GM18873 (cell line): Measurements from ENCODE around the gene DLX6.

Source experiments
- ATAC-seq: cut with Tn5 transposase; IDR thresholded peaks from one replicate; pipeline ENCODE4 v1.9.1; 2021; ENCODE audit warnings: mild to moderate bottlenecking, moderate library complexity, moderate number of reproducible peaks; ENCODE audit not compliant: unreplicated experiment, low FRiP score

The DLX6 gene

GRCh38 chr7:96995406-96996110 lies 9.8 kb upstream of the DLX6 start:
- ATAC-seq, result no peak

- no peak for ATAC-seq
These were observed 9.0 kb upstream of the DLX6 start for GRCh38 chr7:96996111-96996957.

- no peak for ATAC-seq
These were observed 8.3 kb upstream of the DLX6 start for GRCh38 chr7:96996958-96997511.

- no peak for ATAC-seq
These were observed 7.8 kb upstream of the DLX6 start for GRCh38 chr7:96997512-96998032.

GRCh38 chr7:96998333-96998732 lies 7.0 kb upstream of the DLX6 start:
- ATAC-seq, result no peak

- ATAC-seq, result no peak
These were observed 6.6 kb upstream of the DLX6 start for GRCh38 chr7:96998744-96999143.

- no peak for ATAC-seq
These were observed 4.1 kb upstream of the DLX6 start for GRCh38 chr7:97001221-97001620.

- no peak for ATAC-seq
These were observed 3.4 kb upstream of the DLX6 start for GRCh38 chr7:97001656-97002554.

GRCh38 chr7:97002555-97003261 lies 2.6 kb upstream of the DLX6 start:
- ATAC-seq, result no peak

GRCh38 chr7:97003262-97004246 lies 1.8 kb upstream of the DLX6 start:
- ATAC-seq, result no peak

- ATAC-seq, result no peak
These were observed 838 bp upstream of the DLX6 start for GRCh38 chr7:97004247-97005182.

GRCh38 chr7:97006055-97006815 lies 882 bp downstream of the DLX6 start:
- ATAC-seq, result no peak

GRCh38 chr7:97006816-97007582 lies 1.6 kb downstream of the DLX6 start:
- no peak for ATAC-seq

- ATAC-seq, result no peak
These were observed 2.2 kb downstream of the DLX6 start for GRCh38 chr7:97007583-97007861.

GRCh38 chr7:97008275-97008917 lies 3.0 kb downstream of the DLX6 start:
- no peak for ATAC-seq
